ENCODE measurements around the gene PLCB3.

The PLCB3 gene

GRCh38 chr11:64317325-64317960 is 66.1 kb downstream of the PLCB3 start, which contains the start of gene TRMT112:
Gene TRMT112, minus strand, starts transcription at chr11:64317559. Its CDS starts 33 bp downstream, at chr11:64317526.
- DNase-seq (ENCODE audit: low read depth, low spot score): peak; percentile 97
- H3K4me3 ChIP-seq (ENCODE audit: low read depth, low read length): peak within 1 kb of the TSS; percentile 97
- TF ChIP-seq CTCF (IDR thresholded peaks at IDR 0.05; ENCODE audit: low read depth, low read length): no peak
- in situ Hi-C loops (cut with HindIII; ENCODE audit: low sequenced_read_pairs): no loop called here

DNA sequence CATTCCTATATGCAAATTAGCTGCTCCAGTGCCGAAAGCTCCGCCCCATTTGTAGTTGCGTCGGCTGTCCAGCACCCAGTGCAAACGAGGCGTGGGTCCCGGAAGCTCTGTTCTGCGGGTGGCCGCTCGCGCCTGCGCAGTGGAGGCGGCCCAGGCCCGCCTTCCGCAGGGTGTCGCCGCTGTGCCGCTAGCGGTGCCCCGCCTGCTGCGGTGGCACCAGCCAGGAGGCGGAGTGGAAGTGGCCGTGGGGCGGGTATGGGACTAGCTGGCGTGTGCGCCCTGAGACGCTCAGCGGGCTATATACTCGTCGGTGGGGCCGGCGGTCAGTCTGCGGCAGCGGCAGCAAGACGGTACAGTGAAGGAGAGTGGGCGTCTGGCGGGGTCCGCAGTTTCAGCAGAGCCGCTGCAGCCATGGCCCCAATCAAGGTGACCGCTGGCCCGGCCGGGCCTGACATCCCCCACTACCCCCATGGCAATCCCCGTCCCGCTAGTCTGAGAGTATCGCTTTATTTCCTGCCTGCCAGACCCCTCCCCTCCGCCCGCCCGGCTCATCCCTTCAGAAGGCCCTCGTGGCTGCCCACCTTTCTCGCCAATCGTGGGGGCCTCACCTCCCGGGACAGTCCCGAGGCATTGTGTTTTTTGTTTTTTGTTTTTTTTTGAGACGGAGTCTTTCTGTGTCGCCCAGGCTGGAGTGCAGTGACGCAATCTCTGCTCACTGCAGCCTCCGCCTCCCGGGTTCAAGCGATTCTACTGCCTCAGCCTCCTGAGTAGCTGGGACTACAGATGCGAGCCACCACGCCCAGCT is 66.8 kb downstream of the PLCB3 start, which contains the start of gene PRDX5:
Gene PRDX5 (plus strand): TSS at position 161 of the 805 bp plus-strand sequence. CDS start 95 bp downstream, at position 256.
- in situ Hi-C loops (cut with HindIII; ENCODE audit: low sequenced_read_pairs): no loop called here
- H3K4me3 ChIP-seq (ENCODE audit: low read depth, low read length): peak within 1 kb of the TSS; percentile 97
- TF ChIP-seq CTCF (IDR thresholded peaks at IDR 0.05; ENCODE audit: low read depth, low read length): peak; percentile 24
- DNase-seq (ENCODE audit: low read depth, low spot score): peak; percentile 95
